ENCODE measurements around the gene S100P.
"Not testable (repeated sequence)": the region's sequence is repeated elsewhere in the genome, so short reads cannot be mapped to it uniquely, and the experiment has no call there.

S100P gene

DNA sequence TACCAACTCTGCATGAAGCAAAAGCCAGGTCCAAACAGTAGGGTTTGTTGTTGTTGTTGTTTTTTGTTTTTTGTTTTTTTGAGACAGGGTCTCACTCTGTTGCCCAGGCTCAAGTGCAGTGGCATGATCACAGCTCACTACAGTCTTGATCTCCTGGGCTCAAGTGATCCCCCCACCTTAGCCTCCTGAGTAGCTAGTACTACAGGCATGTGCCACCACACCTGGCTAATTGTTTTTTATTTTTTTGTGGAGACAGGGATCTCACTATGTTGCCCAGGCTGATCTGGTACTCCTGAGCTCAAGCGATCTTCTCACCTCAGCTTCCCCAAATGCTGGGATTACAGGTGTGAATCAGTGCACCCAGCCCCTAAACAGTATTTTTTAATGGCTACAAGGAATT lies 6.2 kb downstream of the S100P start:
- DNase-seq: no peak

DNA sequence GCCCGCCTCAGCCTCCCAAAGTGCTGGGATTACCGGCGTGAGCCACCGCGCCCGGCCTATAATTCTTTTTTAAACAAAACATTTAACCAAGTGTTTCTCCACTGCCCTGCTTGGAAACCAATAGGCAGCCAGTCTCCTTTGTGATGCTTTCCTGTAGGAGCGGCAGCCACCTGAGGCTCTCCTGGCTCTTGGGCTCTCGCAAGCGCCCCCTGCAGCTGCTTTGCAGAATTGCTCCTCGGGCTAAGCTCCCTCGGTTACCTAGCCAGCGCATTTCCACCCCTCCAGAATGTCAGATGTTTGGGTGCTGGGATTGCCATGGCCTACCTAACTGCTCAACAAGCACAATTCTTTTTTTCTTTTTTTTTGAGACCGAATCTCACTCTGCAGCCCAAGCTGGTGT lies 7.7 kb downstream of the S100P start:
- DNase-seq: no peak

DNA sequence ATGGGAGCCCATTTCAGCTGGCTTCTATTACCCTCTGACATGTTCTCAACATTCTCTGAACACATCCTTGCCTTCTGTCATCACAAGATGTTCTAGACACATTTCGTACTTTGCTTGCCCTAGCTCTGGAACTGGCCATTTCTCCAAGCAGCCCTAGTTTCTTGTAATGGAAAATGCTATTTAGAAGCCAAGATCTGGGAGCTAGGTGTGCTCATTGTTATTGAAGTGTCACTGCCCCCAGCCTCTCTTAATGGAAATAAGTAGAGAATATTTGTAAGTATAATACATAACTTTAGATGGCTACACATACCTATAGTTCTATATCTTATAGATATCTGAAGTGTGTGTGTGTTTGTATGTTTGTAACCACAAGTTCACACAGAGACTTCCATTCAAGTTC lies 9.1 kb downstream of the S100P start:
- no peak for DNase-seq

DNA sequence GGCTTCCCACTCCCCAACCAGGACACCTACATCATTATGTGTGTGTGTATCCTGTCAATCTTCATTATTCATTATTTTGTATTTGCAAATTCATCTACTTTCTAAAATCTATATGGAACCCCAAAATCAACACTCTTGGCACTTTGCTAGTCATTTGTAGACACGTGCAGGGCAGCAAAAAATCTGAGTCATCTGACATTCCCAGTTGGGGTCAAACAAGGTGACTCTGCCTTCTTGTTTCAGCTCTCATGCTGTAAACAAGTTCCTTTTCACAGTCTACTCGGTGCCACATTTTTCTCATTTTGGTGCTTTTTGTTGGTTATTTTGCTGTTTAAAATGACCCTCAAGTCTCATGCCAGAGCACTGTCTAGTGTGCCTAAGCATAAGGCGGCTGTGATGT lies 10.1 kb downstream of the S100P start:
- no peak for DNase-seq

DNA sequence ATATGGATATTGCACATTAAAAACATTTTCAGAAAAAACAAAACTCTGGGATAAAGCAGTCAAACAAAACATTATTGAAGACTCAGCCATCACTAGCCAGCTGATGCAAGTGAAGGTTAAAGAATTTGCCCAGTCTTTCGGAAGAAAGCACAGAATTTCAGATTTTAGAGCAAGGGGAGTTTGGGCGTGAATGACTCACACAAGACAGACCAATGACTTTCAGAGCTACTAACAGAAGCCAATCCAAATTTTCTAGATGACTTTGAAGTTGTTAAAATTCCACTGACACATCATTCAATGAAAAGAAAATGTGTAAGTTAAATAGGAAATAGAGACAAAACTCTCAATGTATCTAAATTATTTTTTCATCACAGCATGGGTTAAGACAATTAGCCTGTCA lies 12.0 kb downstream of the S100P start:
- no peak for DNase-seq

DNA sequence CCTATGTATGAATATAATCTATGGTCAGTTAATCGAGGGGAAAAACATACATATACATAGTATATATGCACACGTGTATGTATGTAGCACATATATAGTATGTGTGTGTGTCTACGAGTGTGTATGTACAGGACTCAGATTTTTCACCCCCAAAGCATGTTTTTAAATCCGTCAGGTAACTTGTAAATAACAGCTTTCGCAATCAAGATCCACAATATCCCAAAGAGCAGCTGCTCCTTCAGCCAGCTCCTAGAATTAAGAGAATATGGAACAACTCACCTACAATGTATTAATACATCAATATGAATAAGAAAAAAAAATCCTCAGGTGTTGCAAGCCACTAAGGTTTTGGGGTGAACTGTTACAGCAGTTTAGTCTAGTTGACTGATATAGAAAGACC lies 12.5 kb downstream of the S100P start:
- no peak for DNase-seq

DNA sequence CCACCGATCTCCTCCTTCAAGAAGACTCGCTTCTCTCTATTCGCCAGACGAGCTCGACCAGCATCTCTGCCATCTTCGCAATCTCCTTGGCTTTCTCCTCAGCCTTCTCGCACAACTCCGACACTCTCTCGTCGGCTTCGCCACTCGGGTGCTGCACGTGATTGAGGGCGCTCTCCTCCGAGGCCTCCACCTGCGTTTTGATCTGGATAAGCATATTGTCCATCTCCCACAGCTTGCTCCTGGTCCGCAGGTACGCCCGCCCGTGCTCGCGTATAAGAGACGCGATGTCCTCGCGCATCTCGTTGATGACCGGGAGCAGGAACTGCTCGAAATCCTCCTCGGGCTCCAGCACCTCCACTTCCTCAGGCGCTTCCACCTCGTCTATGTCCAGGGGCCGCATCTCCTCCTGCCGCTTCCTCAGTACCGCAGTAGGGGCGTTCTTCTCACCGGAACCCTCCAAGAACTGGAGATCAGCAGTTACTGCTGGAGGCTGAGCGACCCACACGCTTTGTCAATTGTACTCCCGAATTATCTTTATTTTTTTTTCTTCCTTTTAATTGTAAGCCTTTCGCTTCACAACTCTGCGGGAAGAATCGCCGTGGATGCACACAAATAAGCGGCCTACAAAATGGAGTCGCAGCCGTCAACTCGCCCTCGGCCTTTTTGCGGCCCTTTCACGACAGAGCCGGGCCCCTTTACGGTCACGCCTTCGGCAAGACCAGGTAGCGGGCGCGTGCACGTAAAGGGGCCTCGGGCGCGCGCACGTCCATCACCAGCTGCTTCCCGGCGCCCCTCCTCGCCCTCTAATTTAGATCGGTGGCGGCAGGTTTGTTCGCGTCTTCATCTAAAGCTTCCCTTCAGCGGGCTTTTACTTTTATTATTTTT lies 15.8 kb downstream of the S100P start, which contains the start of gene MRFAP1L1:
Gene MRFAP1L1 (minus strand): TSS at position 636 of the 885 bp plus-strand sequence. CDS start 236 bp downstream, at position 400.
- peak; percentile 78 to 95 for DNase-seq

DNA sequence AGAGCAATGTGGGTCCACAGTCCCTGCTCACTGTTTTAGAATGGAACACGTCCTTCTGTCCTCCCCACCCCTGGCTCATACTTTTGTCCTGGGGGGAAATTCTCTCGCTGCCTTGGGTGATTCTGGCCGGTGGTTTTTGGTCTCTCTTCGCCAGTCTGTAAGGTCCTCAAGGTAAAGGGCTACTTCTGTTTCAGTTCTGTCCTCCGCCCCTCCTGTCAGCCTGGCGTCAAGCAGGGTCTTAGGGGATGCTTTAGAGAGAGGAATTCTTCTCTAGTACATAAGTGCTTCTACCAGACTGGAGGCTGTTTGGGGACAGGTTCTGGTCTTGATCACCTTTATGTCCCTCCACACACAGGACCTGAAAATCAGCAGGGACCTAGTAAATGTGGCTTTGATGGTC lies 16.6 kb downstream of the S100P start:
- DNase-seq: no peak

DNA sequence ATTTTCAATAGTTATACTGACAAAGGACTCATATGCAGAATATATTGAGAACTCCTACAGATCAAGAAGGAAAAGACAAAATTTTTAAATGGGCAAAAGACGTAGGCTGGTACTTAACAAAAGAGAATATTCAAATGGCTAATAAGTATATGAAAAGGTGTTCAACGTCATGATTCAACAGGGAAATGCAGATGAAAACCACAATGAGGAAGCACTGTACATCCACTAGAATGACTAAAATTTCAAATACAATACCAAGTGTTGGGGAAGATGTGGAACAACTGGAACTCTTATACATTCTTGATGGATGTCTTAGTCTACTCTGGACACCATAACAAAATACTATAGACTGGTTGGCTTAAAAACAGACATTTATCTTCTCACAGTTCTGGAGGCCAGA lies 17.3 kb downstream of the S100P start:
- DNase-seq: peak in 1 of 2 donors; percentile 15

DNA sequence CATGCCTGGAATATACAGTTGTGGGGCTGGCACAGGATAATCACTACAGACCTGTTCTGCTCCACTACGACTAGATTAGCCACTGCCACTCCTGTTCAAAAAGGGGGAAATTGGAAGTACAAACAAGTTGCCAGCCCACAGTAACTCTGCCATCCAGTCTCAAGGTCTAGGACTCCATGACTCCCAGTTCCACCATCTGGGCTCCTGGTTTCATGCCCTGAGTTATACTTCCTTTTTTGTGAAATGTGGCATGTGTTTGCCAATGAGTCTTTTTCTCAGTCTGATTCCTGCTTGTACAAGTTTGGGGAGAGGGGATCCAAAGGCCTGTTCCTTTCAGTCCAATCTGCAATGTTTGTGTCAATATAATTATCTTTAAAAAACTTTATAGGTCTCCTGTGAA lies 21.3 kb downstream of the S100P start:
- DNase-seq: no peak

DNA sequence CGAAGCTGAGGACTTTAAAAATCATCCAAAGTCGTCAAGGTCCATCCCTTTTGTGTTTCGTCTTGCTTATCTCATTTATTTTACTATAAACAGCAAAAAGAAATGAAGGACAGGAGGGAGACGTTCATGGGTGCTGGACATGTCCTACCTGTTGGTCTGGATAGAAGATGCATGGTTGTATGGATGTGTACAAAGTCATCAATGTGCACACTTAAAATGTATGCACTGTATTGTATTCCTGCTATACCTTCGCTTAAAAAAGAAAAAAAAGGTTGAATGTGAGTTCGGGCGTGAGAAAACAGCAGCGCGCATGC lies 22.0 kb downstream of the S100P start:
- DNase-seq: no peak

DNA sequence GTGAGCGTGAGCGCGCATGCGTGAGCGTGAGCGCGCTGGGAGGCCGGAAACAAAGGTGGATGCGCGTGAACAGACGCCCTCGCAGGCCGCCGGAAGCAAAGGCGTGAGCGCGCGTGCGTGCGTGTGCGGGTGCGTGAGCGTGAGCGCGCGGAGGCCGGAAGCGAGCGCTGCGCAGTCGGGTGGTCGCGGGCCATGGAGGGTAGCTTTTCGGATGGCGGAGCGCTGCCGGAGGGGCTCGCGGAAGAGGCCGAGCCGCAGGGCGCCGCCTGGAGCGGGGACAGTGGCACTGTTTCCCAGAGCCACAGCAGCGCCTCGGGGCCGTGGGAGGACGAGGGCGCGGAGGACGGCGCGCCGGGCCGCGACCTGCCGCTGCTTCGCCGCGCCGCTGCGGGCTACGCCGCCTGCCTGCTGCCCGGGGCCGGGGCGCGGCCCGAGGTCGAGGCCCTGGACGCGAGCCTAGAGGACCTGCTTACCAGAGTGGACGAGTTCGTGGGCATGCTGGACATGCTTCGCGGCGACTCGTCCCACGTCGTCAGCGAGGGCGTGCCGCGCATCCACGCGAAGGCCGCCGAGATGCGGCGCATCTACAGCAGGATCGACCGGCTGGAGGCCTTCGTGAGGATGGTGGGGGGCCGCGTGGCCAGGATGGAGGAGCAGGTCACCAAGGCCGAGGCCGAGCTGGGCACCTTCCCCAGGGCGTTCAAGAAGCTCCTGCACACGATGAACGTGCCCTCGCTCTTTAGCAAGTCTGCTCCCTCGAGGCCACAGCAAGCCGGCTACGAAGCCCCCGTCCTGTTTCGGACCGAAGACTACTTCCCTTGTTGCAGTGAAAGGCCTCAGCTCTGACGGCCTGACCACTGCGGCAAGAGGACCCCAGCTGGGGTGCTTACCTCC lies 22.6 kb downstream of the S100P start, which contains the start of gene BLOC1S4:
Gene BLOC1S4 (plus strand): TSS at position 157 of the 894 bp plus-strand sequence. CDS start 36 bp downstream, at position 193.
- peak; percentile 78 to 93 for DNase-seq

DNA sequence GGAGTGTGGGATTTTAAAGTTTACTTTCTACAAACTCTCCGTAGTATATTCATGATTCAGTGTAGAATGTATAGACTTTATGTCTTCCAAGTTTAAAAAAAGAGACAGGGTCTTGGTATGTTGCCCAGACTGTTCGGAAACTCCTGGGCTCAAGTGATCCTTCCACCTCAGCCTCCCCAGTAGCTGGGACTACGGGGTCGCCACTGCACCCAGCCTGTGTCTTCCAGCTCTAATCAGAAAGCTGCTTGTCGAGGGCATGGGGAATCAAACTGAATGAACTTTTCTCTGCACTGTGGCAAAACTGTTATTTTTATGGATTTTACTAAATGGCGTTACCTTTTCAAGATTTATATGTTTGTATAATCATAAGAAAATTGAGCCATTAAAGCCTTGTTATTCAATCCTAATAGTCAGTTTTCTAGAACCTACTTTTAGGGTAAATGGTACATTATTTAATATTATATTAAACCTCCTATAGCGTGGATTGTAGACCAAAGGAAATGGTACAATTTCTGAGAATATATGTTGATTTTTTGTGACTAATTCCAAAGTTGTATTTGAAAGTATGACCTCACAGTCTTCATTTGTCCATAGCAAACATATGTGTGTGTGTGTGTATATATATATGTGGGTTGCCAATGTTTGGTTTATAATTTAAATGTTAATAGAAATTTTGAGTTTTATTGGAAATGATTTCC lies 23.4 kb downstream of the S100P start:
- no peak for DNase-seq

DNA sequence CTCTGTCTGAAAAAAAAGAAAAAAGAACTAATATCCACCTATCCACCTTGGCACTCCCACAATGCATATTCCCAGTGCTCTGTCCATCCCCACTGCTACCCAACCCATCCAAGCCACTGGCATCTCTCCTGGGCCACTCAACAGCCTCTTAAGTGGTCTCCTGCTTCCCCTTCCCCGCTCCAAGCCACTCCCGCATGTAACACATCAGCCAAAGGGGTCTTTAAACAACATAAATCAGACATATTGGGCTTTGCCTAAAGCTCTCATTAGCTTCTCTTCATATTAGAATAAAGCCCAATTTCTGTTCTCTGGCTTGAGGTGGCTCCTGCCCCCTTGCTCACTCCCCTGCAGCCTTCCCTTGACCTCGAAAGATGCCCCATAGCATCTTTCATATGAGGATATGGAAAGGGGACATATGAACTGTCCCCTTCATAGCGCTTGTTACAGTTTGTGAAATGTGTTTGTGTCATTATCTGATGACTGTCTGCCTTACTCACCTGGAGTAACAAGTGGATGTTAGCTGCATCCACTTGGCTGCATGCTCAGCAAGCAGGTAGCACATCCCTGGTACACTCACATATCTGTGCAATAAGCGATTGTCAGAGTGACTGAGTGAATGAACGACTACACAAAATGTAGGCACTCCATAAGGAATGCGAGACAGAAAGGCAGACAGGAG lies 25.4 kb downstream of the S100P start:
- DNase-seq: no peak

DNA sequence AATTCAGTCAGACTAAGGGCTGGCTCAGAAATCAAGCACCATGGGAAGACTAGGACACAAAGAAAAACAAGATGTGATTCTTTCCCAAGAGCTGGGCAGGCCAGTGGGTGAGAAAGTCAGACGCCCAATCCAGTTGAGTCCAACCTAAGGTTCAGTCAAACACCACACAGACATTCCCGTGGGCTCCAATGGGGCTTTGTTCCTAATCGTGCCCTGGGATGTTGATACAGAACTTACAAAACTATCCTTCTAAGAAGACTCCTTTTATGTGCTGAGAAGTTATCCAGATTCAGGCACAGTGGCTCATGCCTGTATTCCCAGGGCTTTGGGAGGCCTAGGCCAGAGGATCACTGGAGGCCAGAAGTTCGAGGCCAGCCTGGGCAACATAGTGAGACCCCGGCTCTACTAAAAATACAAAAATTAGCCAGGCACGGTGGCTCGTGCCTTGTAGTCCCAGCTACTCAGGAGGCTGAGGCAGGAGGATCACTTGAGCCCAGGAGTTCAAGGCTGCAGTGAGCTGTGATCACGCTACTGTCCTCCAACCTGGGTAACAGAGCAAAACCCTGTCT lies 26.0 kb downstream of the S100P start:
- DNase-seq: no peak

DNA sequence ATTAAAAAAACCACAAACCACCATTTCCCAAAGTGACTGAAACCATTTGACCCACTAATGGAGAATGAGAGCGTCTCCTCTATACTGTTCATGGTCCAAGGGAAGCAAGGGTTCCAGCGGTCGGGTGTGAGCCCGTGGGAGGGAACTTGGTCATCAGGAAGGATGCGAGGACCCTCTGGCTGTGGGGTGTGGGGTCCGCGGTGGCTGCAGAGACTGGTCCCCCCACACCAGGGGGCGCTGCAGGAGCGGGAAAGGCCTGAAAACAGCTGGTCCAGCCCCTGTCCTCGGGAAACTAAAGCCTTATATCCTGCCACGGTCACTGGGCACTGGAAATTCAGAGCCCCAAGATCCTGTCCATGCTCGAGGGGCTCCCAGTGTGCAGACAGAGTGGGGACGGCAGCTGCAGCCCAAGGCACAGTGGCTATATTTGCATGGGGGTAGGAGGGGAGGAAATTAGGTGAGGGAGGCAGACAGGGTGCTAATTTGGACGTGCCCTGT lies 26.6 kb downstream of the S100P start:
- peak; percentile 43 to 61 for DNase-seq

DNA sequence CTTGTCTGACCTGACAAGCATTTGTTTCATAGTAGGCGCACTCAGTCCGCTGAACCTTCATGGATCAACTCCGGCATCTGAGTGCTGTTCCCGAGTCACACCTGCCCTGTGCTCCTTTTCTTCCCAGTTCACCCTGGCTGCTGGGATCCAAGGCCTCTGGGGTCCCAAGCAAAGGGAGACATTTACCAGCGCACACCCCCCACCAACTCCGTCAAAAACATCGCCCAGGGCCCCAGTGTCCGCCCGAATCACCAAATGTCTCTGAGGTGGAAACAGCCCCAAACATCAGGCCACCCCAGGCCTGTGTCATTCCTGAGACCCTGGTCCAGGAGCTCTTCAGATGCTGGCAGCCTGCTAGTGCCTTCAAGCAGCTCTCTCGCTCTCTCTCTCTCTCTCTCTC lies 27.4 kb downstream of the S100P start:
- DNase-seq: no peak

DNA sequence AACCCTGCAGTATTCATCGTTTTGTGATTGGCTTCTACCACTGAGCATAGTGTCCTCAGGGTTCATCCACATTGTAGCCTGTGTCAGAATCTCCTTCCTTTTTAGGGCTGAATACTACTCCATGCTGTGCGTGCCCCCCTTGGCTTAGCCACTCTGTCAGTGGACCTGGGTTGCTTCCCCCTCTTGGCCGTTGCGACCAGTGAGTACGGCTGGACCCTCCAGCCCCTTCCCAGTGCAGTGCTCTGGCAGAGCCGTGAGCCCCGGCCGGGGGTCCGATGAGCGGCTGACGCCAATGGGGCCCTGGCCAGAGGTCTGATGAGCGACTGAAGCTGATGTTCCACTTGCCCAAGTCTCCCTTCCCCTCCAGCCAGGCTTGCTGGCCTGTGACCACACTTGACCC lies 29.2 kb downstream of the S100P start:
- no peak for DNase-seq

DNA sequence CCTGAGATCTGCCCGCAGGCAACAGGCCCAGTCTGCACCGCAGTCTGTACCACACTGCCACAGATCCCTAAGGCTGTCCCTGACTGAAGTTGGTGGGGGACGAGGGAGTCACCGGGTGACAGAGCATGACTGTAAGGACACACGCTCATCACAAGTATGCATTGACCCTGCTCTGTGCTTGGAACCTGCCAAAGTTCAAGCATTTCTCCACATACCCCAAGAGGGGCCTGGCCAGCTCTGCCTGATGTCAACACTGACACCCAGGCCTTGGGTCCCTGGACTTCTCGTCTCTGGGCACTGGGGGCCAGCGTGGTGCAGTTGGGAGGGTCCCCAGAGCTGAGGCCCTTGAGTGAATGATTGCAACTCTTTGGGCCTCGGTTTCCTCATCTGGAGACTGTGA lies 30.2 kb downstream of the S100P start:
- DNase-seq: no peak

DNA sequence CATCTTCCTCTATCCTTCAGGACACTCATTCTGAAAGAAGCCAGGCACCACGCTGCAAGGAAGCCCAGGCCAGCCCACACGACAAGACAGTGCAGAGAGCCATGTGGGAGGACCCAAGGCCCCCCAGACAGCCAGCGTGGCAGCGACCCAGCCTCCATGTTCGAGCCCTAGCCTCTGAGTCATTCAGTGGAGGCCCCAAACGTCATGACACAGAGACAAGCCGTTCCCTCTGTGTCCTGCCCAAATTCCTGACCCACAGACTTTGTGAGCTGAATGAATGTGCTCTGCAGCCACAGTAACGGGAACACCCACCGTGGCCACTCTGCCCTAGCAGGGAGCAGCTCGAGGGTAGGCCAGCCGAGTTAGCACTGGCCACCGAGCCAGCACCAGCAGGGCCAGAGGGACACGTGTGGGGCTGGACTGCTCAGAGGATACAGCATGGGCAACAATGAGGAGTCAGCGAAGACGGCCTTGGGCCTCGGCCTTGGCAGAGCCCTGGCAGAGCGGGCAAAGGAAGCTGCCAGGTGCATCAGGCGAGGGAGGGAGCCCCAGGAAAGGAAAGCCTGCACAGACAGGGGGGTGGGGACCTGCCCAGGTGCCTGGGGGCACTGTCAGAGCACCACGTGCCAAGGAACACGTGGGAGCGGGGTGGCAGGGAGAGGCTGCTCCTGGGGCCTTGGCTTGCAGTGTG lies 30.9 kb downstream of the S100P start:
- no peak for DNase-seq

DNA sequence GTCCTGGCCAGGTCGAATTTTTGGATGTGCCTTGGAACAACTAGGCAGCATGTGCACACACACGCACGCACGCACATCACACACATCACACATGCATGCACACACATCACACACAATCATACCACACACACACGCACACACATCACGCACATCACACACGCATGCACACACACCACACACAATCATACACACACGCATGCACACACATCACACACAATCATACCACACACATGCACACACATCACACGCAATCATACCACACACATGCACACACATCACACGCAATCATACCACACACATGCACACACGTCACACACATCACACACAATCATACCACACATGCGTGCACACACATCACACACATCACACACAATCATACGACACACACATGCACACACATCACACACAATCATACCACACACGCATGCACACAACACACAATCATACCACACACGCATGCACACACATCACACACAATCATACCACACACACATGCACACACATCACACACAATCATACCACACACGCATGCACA lies 31.8 kb downstream of the S100P start:
- DNase-seq: not testable (repeated sequence)
